ENCODE data around the gene TCEA3. TPM values are rescaled to one million over a fixed set of nuclear protein-coding genes. Genes with fewer than 3 reads are reported as not detected.

The TCEA3 gene
- total RNA-seq, 2 experiments from 2014 or later: 18.3 to 19.5 TPM

DNA sequence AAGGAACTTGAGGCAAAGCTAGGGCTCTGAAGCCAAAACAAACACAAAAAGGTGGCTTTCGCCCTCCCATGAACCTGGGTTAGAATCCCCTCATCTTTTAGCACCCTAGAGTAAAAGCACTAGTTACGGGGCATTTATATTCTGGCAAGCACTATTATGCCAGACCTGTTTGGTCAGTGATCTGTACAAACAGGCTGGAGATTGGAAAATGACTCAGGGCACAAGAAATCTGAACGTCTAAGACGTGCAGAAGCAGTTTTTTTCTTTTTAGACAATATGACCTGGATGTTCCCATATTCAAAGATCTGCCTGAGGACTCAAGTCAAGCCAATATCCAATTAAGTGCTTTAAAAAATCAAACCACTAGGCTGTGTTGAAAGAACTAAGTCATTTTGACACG lies 58.0 kb downstream of the TCEA3 start:
- CTCF ChIA-PET: interaction anchor here (0.8 kb wide), 1 partner anchor 23 kb away, joined by 3 read pairs; the partner anchor contains the start of gene HNRNPR
- POLR2A ChIA-PET: no interaction called here
- H3K4me1 Mint-ChIP-seq: peaks cover 36% of the 10 kb centered on the region
- H3K9me3 Mint-ChIP-seq: peaks cover 33% of the 10 kb centered on the region
- DNase-seq: no peak
- no peak overlapping the region for H3K27ac Mint-ChIP-seq
- H3K27me3 Mint-ChIP-seq: no peaks in the 10 kb centered on the region
- H3K36me3 Mint-ChIP-seq (ENCODE audit: low read depth): peaks cover 55% of the 10 kb centered on the region
- peak overlapping the region; percentile 95 for H3K4me3 Mint-ChIP-seq

DNA sequence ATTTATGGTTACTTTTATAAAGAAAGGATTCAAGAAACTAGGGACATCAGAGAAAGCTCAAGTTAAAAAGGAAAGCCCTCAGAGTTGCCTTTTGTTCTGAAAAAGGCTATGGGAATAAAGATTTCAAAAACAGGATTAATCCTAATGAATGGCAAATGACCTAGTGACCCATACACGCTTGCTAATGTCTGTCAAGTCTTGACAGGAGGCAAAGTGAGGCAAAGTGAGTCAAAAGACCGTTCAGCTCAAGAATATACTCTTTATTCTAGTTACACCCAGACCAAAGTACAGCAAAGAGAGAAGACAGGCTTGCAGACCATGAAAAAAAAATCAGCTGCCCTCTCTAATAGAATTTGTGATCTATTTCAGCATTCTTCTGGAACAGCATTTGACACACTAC lies 58.4 kb downstream of the TCEA3 start:
- peaks cover 37% of the 10 kb centered on the region for H3K9me3 Mint-ChIP-seq
- peaks cover 60% of the 10 kb centered on the region for H3K36me3 Mint-ChIP-seq (ENCODE audit: low read depth)
- peaks cover 35% of the 10 kb centered on the region for H3K4me1 Mint-ChIP-seq
- ChIA-PET POLR2A (no interaction called here), CTCF (interaction anchor here (0.5 to 0.8 kb wide), 3 partner anchors 9 to 1085 kb away, joined by 3 to 4 read pairs (median 4); partner anchors contain the start of gene HNRNPR)
- no peaks in the 10 kb centered on the region for H3K27me3 Mint-ChIP-seq
- no peak overlapping the region for H3K27ac Mint-ChIP-seq
- DNase-seq: no peak
- peak overlapping the region; percentile 95 for H3K4me3 Mint-ChIP-seq

DNA sequence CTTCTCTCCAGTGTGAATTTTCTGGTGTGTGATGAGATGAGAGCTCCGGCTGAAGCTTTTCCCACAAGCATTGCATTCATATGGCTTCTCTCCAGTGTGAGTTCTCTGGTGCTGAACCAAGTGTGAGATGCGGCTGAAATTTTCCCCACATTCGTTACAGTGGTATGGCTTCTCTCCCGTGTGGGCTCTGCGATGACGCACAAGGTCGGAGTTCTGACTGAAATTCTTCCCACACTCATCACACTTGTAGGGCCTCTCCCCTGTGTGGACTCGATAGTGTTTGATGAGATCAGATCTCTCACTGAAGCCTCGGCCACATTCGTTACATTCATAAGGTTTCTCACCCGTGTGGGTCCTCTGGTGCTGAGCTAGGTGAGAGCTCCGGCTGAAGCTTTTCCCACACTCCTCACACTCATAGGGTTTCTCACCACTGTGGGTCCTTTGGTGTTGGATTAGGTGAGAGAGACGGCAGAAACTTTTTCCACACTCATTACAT lies 62.3 kb downstream of the TCEA3 start:
- Mint-ChIP-seq H3K27me3 (no peaks in the 10 kb centered on the region), H3K4me3 (no peak overlapping the region), H3K36me3 (ENCODE audit: low read depth) (peaks cover 80% of the 10 kb centered on the region), H3K27ac (no peak overlapping the region), H3K9me3 (peaks cover 67% of the 10 kb centered on the region), H3K4me1 (peaks cover 12% of the 10 kb centered on the region)
- CTCF ChIA-PET: interaction anchor here (1.0 to 1.6 kb wide), 2 partner anchors 9 to 18 kb away, joined by 3 to 6 read pairs; partner anchors contain the start of gene HNRNPR
- DNase-seq: no peak
- POLR2A ChIA-PET: no interaction called here

DNA sequence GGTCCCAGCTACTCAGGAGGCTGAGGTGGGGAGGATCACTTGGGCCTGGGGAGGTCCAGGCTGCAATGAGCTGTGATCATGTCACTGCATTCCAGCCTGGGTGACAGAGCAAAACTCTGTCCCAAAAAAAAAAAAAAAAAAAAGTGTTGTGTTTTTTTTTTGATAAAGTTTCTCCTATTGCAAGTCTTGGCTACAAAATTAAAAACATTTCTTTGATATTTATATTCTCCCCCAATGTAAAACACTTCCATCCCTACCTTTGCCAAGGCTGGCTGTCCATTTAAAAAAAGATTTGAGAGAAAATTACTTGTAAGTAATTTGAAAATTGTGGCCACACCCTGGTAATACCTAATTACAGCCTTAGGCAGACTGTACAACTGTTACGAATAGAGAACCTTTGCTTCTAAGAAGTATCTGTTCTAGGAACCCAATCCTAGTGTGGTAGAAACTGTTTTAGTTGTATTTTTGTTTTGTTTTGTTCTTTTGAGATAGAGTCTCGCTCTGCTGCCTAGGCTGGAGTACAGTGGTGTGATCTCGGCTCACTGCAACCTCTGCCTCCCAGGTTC lies 66.2 kb downstream of the TCEA3 start:
- Mint-ChIP-seq H3K4me3 (no peak overlapping the region), H3K27ac (no peak overlapping the region), H3K4me1 (peaks cover 4% of the 10 kb centered on the region), H3K36me3 (ENCODE audit: low read depth) (peaks cover 53% of the 10 kb centered on the region), H3K27me3 (no peaks in the 10 kb centered on the region), H3K9me3 (peaks cover 58% of the 10 kb centered on the region)
- DNase-seq: no peak
- ChIA-PET POLR2A (no interaction called here), CTCF (interaction anchor here (0.7 to 1.5 kb wide), 2 partner anchors 10 to 18 kb away, joined by 3 to 6 read pairs; no protein-coding TSS in a partner anchor)

DNA sequence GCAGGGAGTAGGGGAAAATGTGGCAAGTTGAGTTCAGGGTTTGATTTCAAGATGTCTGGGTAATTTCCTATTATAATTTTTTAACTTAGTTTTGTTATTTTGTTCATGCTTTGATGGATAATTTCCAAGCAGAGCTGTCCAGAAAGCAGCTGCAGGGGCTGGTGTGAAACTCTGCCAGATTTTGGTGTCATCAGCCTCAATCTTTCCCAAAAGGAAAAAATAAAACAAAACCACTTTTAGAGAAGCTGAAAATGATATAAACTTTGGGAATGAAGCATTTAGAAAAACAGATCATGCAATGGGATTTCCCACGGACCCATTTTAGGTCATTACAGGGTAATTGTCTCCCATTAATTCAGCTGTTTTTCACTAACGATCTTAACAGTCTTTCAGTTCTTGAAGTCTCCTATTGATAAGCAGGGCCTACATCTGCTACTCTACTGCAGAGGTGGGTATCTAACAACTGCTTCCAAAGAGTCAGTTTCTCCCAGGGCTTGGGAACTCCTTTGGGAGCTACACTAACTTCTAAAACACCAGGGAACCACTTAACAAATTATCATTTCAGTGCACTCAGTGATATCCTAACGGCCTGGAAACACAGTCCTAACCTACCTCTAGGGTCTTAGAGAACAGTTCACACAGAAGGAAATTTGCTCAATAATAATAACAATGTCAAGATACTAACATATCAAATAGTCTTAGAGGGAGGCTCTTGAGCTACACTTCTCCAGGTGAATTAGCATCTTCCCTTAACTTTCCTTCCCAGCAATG lies 67.2 kb downstream of the TCEA3 start:
- POLR2A ChIA-PET: no interaction called here
- peaks cover 49% of the 10 kb centered on the region for H3K9me3 Mint-ChIP-seq
- no peak overlapping the region for H3K4me3 Mint-ChIP-seq
- peaks cover 42% of the 10 kb centered on the region for H3K36me3 Mint-ChIP-seq (ENCODE audit: low read depth)
- H3K27me3 Mint-ChIP-seq: peaks cover 2% of the 10 kb centered on the region
- DNase-seq: no peak
- CTCF ChIA-PET: interaction anchor here (1.0 to 1.5 kb wide), 2 partner anchors 8 to 11 kb away, joined by 4 to 6 read pairs; no protein-coding TSS in a partner anchor
- H3K4me1 Mint-ChIP-seq: peaks cover 4% of the 10 kb centered on the region
- H3K27ac Mint-ChIP-seq: no peak overlapping the region

DNA sequence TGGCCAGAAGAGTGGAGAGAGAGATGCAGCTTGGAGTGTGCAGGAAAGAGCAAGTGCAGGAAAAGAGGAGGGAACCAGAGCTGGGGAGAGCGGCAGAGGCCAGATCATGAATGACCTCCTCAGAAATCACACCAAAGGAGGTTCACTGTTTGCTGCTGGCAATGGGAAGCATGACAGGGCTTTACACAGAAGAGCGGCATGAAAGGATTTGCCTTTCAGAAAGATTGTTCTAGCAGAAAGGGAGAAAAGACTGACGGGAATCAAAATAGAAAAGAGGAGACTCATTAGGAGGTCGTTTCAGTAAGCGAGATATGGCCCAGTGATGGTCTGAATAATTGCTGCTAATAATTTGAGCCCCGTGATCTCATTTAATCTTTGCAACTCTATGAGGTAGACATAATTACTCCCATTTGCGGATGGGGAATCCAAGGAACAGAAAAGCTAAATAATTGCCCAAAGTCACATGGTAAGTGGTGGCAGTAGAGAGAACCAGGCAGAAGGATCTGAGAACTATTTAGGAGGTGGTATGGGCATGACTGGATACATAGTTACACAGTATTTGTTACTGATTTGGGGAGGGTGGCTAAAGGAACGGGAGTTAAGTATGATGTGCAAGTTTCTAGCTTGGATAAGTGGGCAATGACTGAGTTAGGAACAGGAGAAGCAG lies 67.9 kb downstream of the TCEA3 start:
- POLR2A ChIA-PET: no interaction called here
- Mint-ChIP-seq H3K4me1 (peaks cover 4% of the 10 kb centered on the region), H3K36me3 (ENCODE audit: low read depth) (peaks cover 35% of the 10 kb centered on the region), H3K27me3 (peaks cover 2% of the 10 kb centered on the region), H3K9me3 (peaks cover 42% of the 10 kb centered on the region), H3K27ac (no peak overlapping the region), H3K4me3 (no peak overlapping the region)
- CTCF ChIA-PET: interaction anchor here (0.5 to 1.0 kb wide), 2 partner anchors 9 to 40 kb away, joined by 3 to 4 read pairs; no protein-coding TSS in a partner anchor
- DNase-seq: no peak

DNA sequence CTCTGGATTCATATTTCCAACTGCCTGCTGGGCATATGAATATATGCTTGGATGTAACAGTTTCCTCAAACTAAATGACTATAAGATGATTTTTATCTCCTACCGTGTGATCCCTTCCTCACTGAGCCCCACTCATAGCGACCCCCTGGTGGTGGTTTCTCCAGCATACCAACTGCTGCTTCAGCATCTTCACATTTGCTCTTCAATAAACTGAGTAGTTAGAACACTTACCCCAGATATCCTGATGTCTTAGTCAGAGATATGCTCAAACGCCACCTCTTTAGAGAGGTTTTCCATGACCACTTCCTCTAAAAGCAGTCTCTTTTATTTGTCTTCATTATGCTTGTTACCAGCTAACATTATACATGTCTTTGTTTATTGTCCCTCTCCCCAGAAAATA lies 70.3 kb downstream of the TCEA3 start:
- peaks cover 19% of the 10 kb centered on the region for H3K9me3 Mint-ChIP-seq
- no peak overlapping the region for H3K4me3 Mint-ChIP-seq
- H3K27me3 Mint-ChIP-seq: peaks cover 2% of the 10 kb centered on the region
- POLR2A ChIA-PET: interaction anchor here (0.6 kb wide), 1 partner anchor 298 kb away, joined by 12 read pairs; no protein-coding TSS in a partner anchor
- CTCF ChIA-PET: interaction anchor here (0.6 to 1.0 kb wide), 4 partner anchors 11 to 311 kb away, joined by 3 to 4 read pairs (median 4); no protein-coding TSS in a partner anchor
- DNase-seq: no peak
- H3K27ac Mint-ChIP-seq: no peak overlapping the region
- peaks cover 12% of the 10 kb centered on the region for H3K36me3 Mint-ChIP-seq (ENCODE audit: low read depth)
- H3K4me1 Mint-ChIP-seq: peaks cover 4% of the 10 kb centered on the region

DNA sequence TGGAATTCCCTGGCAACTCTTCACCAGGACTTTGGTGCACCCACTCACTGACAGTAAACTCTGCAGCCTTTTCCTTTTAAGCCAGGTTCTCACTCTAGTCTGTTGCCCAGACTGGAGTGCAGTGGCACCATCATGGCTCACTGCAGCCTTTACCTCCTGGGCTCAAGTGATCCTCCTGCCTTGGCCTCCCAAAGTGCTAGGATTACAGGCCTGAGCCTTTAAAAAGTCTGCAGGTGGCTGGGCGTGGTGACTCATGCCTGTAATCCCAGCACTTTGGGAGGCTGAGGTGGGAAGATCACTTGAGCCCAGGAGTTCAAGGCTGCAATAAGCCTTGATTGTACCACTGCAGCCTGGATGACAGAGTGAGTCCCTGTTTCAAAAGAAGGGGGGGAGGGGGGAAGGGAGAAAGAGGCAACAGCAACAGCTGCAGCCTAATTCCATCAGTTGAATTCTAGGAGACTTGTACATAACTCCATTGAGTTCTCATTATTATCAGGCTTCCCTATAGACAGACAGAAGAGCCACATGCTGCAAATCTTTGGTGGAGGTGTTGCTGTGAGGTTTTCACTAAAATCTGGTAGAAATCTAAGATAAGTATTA lies 72.4 kb downstream of the TCEA3 start:
- Mint-ChIP-seq H3K36me3 (ENCODE audit: low read depth) (peaks cover 4% of the 10 kb centered on the region), H3K4me1 (peaks cover 4% of the 10 kb centered on the region), H3K27ac (no peak overlapping the region), H3K9me3 (peaks cover 8% of the 10 kb centered on the region), H3K4me3 (no peak overlapping the region), H3K27me3 (peaks cover 2% of the 10 kb centered on the region)
- CTCF ChIA-PET: interaction anchor here (1.4 kb wide), 1 partner anchor 12 kb away, joined by 4 read pairs; no protein-coding TSS in a partner anchor
- POLR2A ChIA-PET: no interaction called here
- DNase-seq: no peak

DNA sequence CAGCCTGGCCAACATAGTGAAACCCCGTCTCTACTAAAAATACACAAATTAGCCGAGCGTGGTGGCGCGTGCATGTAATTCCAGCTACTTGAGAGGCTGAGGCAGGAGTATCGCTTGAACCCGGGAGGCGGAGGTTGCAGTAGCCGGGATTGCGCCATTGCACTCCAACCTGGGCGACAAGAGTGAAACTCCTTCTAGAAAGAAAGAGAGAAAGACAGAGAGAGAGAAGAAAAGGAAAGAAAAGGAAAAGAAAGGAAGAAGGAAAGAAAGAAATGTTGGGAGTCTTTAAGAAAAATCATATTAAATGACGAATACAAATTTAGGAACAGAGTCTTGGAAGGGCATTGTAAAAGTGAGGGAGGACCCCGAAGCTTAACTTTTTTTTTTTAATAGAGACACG lies 78.6 kb downstream of the TCEA3 start:
- CTCF ChIA-PET: no interaction called here
- DNase-seq: no peak
- peaks cover 10% of the 10 kb centered on the region for H3K36me3 Mint-ChIP-seq (ENCODE audit: low read depth)
- H3K9me3 Mint-ChIP-seq: no peaks in the 10 kb centered on the region
- H3K27me3 Mint-ChIP-seq: no peaks in the 10 kb centered on the region
- H3K4me3 Mint-ChIP-seq: peak overlapping the region; percentile 38
- peaks cover 28% of the 10 kb centered on the region for H3K4me1 Mint-ChIP-seq
- peak overlapping the region; percentile 60 for H3K27ac Mint-ChIP-seq
- POLR2A ChIA-PET: interaction anchor here (0.7 kb wide), 1 partner anchor 19 kb away, joined by 3 read pairs; no protein-coding TSS in a partner anchor

DNA sequence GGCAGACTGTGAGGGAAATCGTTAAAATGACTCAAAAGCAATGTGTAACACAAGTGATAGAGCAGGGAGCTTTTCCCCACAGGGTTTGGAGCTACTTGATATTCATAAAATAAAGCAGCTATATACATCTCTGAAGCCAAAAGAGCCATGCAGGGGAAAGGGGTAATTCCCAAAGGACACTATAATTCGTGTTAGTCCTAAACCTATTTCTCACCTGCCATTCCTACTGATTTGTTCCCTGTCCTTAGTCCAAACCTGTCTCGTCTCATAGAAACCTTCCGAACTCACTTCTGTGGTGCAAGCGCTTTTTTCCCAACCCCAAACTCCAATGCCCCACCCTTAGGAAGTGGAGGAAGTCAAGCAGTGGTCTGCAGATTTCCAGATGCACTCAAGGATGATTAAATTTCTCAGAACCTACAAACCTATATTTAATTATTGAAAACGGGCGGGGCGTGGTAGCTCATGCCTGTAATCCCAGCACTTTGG lies 79.5 kb downstream of the TCEA3 start:
- no peaks in the 10 kb centered on the region for H3K9me3 Mint-ChIP-seq
- DNase-seq: no peak
- ChIA-PET POLR2A (interaction anchor here (0.6 to 1.5 kb wide), 2 partner anchors 18 to 23 kb away, joined by 3 to 17 read pairs; no protein-coding TSS in a partner anchor), CTCF (interaction anchor here (1.2 kb wide), 2 partner anchors 17 to 23 kb away, joined by 4 to 6 read pairs; no protein-coding TSS in a partner anchor)
- no peaks in the 10 kb centered on the region for H3K27me3 Mint-ChIP-seq
- H3K36me3 Mint-ChIP-seq (ENCODE audit: low read depth): peaks cover 16% of the 10 kb centered on the region
- peaks cover 37% of the 10 kb centered on the region for H3K4me1 Mint-ChIP-seq
- H3K4me3 Mint-ChIP-seq: peak overlapping the region; percentile 91
- peak overlapping the region; percentile 97 for H3K27ac Mint-ChIP-seq

DNA sequence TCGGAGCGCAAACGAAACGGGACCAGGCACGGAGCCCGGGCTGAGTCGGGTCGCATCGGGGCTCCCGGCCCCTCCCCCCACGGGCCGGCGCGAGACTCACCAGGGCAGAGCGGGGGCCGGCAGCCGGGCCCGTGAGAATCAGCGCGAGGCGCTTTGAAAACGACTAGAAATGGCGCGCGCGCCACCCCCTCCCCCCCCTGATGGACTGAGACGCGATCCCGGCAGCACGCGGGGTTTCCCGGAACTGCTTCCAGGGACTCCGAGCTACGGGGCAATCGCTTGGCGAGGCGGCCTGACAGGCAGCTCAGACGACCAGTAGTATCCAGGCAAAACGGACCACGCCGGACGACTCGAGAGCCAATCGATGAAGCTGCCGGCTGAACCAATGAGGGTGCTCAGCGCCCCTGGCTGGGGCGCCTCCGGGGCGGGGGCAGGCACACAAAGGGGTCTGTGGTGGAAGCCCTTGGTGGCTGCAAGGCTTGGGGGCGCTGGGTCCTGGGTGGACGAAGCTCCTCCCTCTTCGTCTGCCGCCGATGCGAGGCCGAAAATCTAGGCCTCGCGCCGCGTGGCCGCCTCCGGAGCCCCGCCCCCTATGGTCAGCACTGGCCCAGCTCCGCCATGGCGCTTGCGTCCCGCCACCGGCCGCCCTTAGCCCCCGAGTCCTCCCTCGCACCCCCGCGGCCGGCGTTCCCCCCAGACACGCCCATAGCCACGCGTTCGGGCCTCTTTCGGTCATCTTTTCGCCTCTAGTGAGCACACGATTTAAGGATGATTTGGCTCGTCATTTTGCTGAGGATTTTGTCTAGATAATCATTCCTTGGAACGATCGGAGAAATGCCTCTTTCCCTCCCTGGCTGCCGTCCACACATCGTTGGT lies 80.2 kb downstream of the TCEA3 start, which contains the start of gene HNRNPR:
HNRNPR (minus strand) TSS at position 174 of the 876 bp plus-strand sequence. CDS start 3,276 bp downstream, outside the sequence.
- Mint-ChIP-seq H3K36me3 (ENCODE audit: low read depth) (peaks cover 21% of the 10 kb centered on the region), H3K9me3 (no peaks in the 10 kb centered on the region), H3K27me3 (no peaks in the 10 kb centered on the region), H3K4me1 (peaks cover 42% of the 10 kb centered on the region), H3K27ac (peak within 1 kb of the TSS; percentile 98), H3K4me3 (peak within 1 kb of the TSS; percentile 91)
- ChIA-PET CTCF (interaction anchor here (0.6 to 1.2 kb wide), 6 partner anchors 18 to 380 kb away, joined by 3 to 6 read pairs (median 3); no protein-coding TSS in a partner anchor), POLR2A (interaction anchor here (0.5 to 1.5 kb wide), 7 partner anchors 9 to 611 kb away, joined by 3 to 17 read pairs (median 4); no protein-coding TSS in a partner anchor)
- DNase-seq: peak; percentile 99
